WTC11 (cell line): ENCODE data around the gene SOWAHB. TPM values are rescaled to one million over a fixed set of nuclear protein-coding genes. Genes with fewer than 3 reads are reported as not detected.

Experiments
- ATAC-seq: fragments of 200-7000 bp; cut with Tn5 transposase; 2 replicates; pipeline ENCODE4 v1.10.0; 2021; ENCODE audit warnings: mild to moderate bottlenecking, moderate library complexity
- CTCF ChIA-PET: fragments of 300-600 bp; sonication (Branson Sonifier 250); formaldehyde crosslinking; loops from one replicate; lab custom pipeline; 2021; ENCODE audit warnings: antibody characterized with exemption; lab: Charles Lee
- POLR2A ChIA-PET: fragments of 350-600 bp; sonication (Branson Sonifier 250); formaldehyde crosslinking; loops from one replicate; lab custom pipeline; 2021; ENCODE audit warnings: antibody characterized with exemption; lab: Charles Lee
- DNase-seq: peaks from one replicate; pipeline ENCODE4 v3.0.0; 2021; ENCODE audit warnings: low spot score
- H3K27ac Mint-ChIP-seq: 2 replicates; pipeline ENCODE4 v1.8.0; 2021; ENCODE audit warnings: mixed read lengths
- H3K27me3 Mint-ChIP-seq: 2 replicates; pipeline ENCODE4 v1.8.0; 2021; ENCODE audit warnings: low read depth, mild to moderate bottlenecking, moderate library complexity, mixed read lengths
- H3K36me3 Mint-ChIP-seq: 2 replicates; pipeline ENCODE4 v1.8.0; 2021; ENCODE audit warnings: mixed read lengths
- H3K4me1 Mint-ChIP-seq: 2 replicates; pipeline ENCODE4 v1.8.0; 2022; ENCODE audit warnings: mixed read lengths
- H3K4me3 Mint-ChIP-seq: 2 replicates; pipeline ENCODE4 v1.8.0; 2021; ENCODE audit warnings: mild to moderate bottlenecking, moderate library complexity, mixed read lengths
- H3K9me3 Mint-ChIP-seq: 2 replicates; pipeline ENCODE4 v1.8.0; 2021; ENCODE audit warnings: mixed read lengths
- ARID4B ChIP-seq: sonication (generic); formaldehyde crosslinking; IDR thresholded peaks from 2 replicates; pipeline ENCODE4 v1.8.0; 2023; ENCODE audit warnings: missing genetic modification reagents, mild to moderate bottlenecking, borderline replicate concordance
- ATF1 ChIP-seq: sonication (generic); formaldehyde crosslinking; IDR thresholded peaks from 2 replicates; pipeline ENCODE4 v1.8.1; 2023; ENCODE audit warnings: mild to moderate bottlenecking, moderate library complexity, missing genetic modification reagents
- CDX4 ChIP-seq: fragments of 250-450 bp; sonication (Bioruptor Pico); IDR thresholded peaks from 2 replicates; pipeline ENCODE4 v1.9.0; 2021; ENCODE audit warnings: moderate library complexity, mild to moderate bottlenecking, inconsistent platforms, borderline replicate concordance
- E2F5 ChIP-seq: sonication (generic); formaldehyde crosslinking; IDR thresholded peaks from 2 replicates; pipeline ENCODE4 v1.8.1; 2022; ENCODE audit warnings: mild to moderate bottlenecking, moderate library complexity, missing genetic modification reagents
- ELF4 ChIP-seq: sonication (generic); formaldehyde crosslinking; IDR thresholded peaks from 2 replicates; pipeline ENCODE4 v1.8.1; 2022; ENCODE audit warnings: low read depth, mild to moderate bottlenecking, moderate library complexity, missing genetic modification reagents
- ESRRA ChIP-seq: sonication (generic); formaldehyde crosslinking; IDR thresholded peaks from 2 replicates; pipeline ENCODE4 v1.8.1; 2022; ENCODE audit warnings: mild to moderate bottlenecking, missing genetic modification reagents, borderline replicate concordance
- FOXP4 ChIP-seq: sonication (generic); formaldehyde crosslinking; IDR thresholded peaks from 2 replicates; pipeline ENCODE4 v1.8.0; 2022; ENCODE audit warnings: mild to moderate bottlenecking, missing genetic modification reagents
- JUN ChIP-seq: sonication (generic); formaldehyde crosslinking; IDR thresholded peaks from 2 replicates; pipeline ENCODE4 v1.8.0; 2023; ENCODE audit warnings: mild to moderate bottlenecking, missing genetic modification reagents
- NFE2L1 ChIP-seq: sonication (generic); formaldehyde crosslinking; IDR thresholded peaks from 2 replicates; pipeline ENCODE4 v1.8.1; 2023; ENCODE audit warnings: missing genetic modification reagents
- NR1H2 ChIP-seq: sonication (generic); formaldehyde crosslinking; IDR thresholded peaks from 2 replicates; pipeline ENCODE4 v1.9.0; 2021; ENCODE audit warnings: mild to moderate bottlenecking, moderate library complexity, missing genetic modification reagents
- OVOL2 ChIP-seq: fragments of 250-450 bp; sonication (Bioruptor Pico); IDR thresholded peaks from 2 replicates; pipeline ENCODE4 v1.9.0; 2021; ENCODE audit warnings: mild to moderate bottlenecking, borderline replicate concordance
- ZBTB43 ChIP-seq: sonication (generic); formaldehyde crosslinking; IDR thresholded peaks from 2 replicates; pipeline ENCODE4 v1.8.1; 2023; ENCODE audit warnings: mild to moderate bottlenecking, missing genetic modification reagents
- ZNF121 ChIP-seq: sonication (generic); formaldehyde crosslinking; IDR thresholded peaks from 2 replicates; pipeline ENCODE4 v1.8.0; 2023; ENCODE audit warnings: missing genetic modification reagents
- ZNF512 ChIP-seq: sonication (generic); formaldehyde crosslinking; IDR thresholded peaks from 2 replicates; pipeline ENCODE4 v1.8.1; 2022; ENCODE audit warnings: missing genetic modification reagents, borderline replicate concordance
- total RNA-seq: library from RNA; stranded (reverse); gene quantifications from 3 replicates; pipeline ENCODE4 v1.2.3, GENCODE V29; 2021

The SOWAHB gene
- total RNA-seq, 1 experiment from 2014 or later, result 1.5 TPM

GRCh38 chr4:76909711-76910110, 11.8 kb upstream of the SOWAHB start (continued):
- TF ChIP-seq ZBTB43 (CRISPR knock-in tag) (no peak), ZNF121 (CRISPR knock-in tag) (no peak), ATF1 (CRISPR knock-in tag) (no peak), NFE2L1 (CRISPR knock-in tag) (no peak), ELF4 (CRISPR knock-in tag) (no peak), ESRRA (CRISPR knock-in tag) (no peak), ZNF512 (no peak), CDX4 (CRISPR knock-in tag) (no peak), E2F5 (CRISPR knock-in tag) (no peak)

- H3K27me3 Mint-ChIP-seq, result peaks cover 5% of the 10 kb centered on the region
- ChIA-PET POLR2A (no interaction called here), CTCF (no interaction called here)
- H3K4me3 Mint-ChIP-seq, result no peak overlapping the region
- no peak for TF ChIP-seq FOXP4
- TF ChIP-seq JUN (CRISPR knock-in tag), result no peak
- no peak for TF ChIP-seq OVOL2 (CRISPR knock-in tag)
- no peak for TF ChIP-seq NR1H2 (CRISPR knock-in tag)
- TF ChIP-seq ARID4B (CRISPR knock-in tag), result no peak
- no peak overlapping the region for H3K27ac Mint-ChIP-seq
- DNase-seq, result no peak
- H3K9me3 Mint-ChIP-seq, result peaks cover 35% of the 10 kb centered on the region
- peaks cover 14% of the 10 kb centered on the region for H3K36me3 Mint-ChIP-seq
- ATAC-seq, result no peak
- H3K4me1 Mint-ChIP-seq, result peaks cover 9% of the 10 kb centered on the region
These were observed 7.6 kb upstream of the SOWAHB start for GRCh38 chr4:76905521-76905920.
